ENCODE data around the gene ADARB1. TPM values are rescaled to one million over a fixed set of nuclear protein-coding genes. Genes with fewer than 3 reads are reported as not detected.

Gene ADARB1
- total RNA-seq, 1 experiment from 2014 or later: 15.8 TPM

- no peak overlapping the region for H3K23ac ChIP-seq (ENCODE audit: insufficient read length, low read depth, low read length)
- no peaks in the 10 kb centered on the region for H3K9me3 ChIP-seq (ENCODE audit: control insufficient read depth, low read depth, low read length)
- peaks cover 0 to 22% (median 5%) of the 10 kb centered on the region in 3 experiments; a peak in 4 of 7 replicates for H3K36me3 Mint-ChIP-seq (ENCODE audit: insufficient read depth in 1 of 3, low read depth in 3 of 3)
- TF ChIP-seq, protein P1, sequence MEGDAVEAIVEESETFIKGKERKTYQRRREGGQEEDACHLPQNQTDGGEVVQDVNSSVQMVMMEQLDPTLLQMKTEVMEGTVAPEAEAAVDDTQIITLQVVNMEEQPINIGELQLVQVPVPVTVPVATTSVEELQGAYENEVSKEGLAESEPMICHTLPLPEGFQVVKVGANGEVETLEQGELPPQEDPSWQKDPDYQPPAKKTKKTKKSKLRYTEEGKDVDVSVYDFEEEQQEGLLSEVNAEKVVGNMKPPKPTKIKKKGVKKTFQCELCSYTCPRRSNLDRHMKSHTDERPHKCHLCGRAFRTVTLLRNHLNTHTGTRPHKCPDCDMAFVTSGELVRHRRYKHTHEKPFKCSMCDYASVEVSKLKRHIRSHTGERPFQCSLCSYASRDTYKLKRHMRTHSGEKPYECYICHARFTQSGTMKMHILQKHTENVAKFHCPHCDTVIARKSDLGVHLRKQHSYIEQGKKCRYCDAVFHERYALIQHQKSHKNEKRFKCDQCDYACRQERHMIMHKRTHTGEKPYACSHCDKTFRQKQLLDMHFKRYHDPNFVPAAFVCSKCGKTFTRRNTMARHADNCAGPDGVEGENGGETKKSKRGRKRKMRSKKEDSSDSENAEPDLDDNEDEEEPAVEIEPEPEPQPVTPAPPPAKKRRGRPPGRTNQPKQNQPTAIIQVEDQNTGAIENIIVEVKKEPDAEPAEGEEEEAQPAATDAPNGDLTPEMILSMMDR (conservative IDR thresholded peaks at IDR 0.05): no peak
- no peak overlapping the region for H3K56ac ChIP-seq (ENCODE audit: insufficient read length, low read depth, low read length)
- DNase-seq: no peak
- peaks cover 15% of the 10 kb centered on the region for H3K27me3 Mint-ChIP-seq (ENCODE audit: low read depth)
- H2BK20ac ChIP-seq (ENCODE audit: low read depth, low read length, poor library complexity, severe bottlenecking): no peak overlapping the region
- no peak overlapping the region for H2BK12ac ChIP-seq (ENCODE audit: insufficient read length, low read depth, low read length)
- H4K91ac ChIP-seq (ENCODE audit: insufficient read length, low read depth, low read length): no peak overlapping the region
- no peaks in the 10 kb centered on the region for H3K27me3 ChIP-seq (ENCODE audit: insufficient read depth, low read length)
- no peak overlapping the region for H3K4ac ChIP-seq (ENCODE audit: low read depth, low read length)
- H3K18ac ChIP-seq (ENCODE audit: insufficient read length, low read depth, low read length): no peak overlapping the region
- H4K8ac ChIP-seq (replicated peaks; ENCODE audit: insufficient read length, low read depth, low read length): no peak overlapping the region
- H3K9ac ChIP-seq (ENCODE audit: extremely low read depth, insufficient read length, low read length): no peak overlapping the region
- H3K9me3 Mint-ChIP-seq: peaks cover 39% of the 10 kb centered on the region in 2 experiments
- no peak overlapping the region for H2BK120ac ChIP-seq (ENCODE audit: low read depth, low read length, poor library complexity, severe bottlenecking)
- no peak overlapping the region for H3K27ac Mint-ChIP-seq
- no peak overlapping the region for H3K27ac ChIP-seq (ENCODE audit: insufficient read length, low read depth, low read length)
- no peak overlapping the region for H2BK15ac ChIP-seq (ENCODE audit: low read depth, low read length)
- no peak overlapping the region for H3T11ph ChIP-seq (ENCODE audit: low read length)
- no peak overlapping the region for H2BK5ac ChIP-seq (ENCODE audit: insufficient read length, low read length)
- H3K4me2 ChIP-seq (ENCODE audit: insufficient read depth, insufficient read length, low read length): no peak overlapping the region
- H3K23me2 ChIP-seq (ENCODE audit: insufficient read length, low read depth, low read length, poor library complexity, severe bottlenecking): no peaks in the 10 kb centered on the region
- H3K4me1 Mint-ChIP-seq: no peaks in the 10 kb centered on the region; a peak in 1 of 4 replicates
- H3K79me1 ChIP-seq (ENCODE audit: insufficient read depth, low read depth, low read length, poor library complexity, severe bottlenecking): no peaks in the 10 kb centered on the region
- H2AK5ac ChIP-seq (ENCODE audit: insufficient read length, low read length): no peak overlapping the region
- no peak overlapping the region for H3K4me3 Mint-ChIP-seq
- no CpG with 5 or more reads among the region's 3 CpGs for WGBS (ENCODE audit: extremely low coverage, insufficient read length, low lambda C conversion rate)
- no peaks in the 10 kb centered on the region for H4K20me1 ChIP-seq (ENCODE audit: control insufficient read depth, insufficient read depth, insufficient read length)
- H2AFZ ChIP-seq (ENCODE audit: low read length): no peak overlapping the region
- H3K79me2 ChIP-seq (ENCODE audit: insufficient read depth, low read length): no peaks in the 10 kb centered on the region
- H4K5ac ChIP-seq (ENCODE audit: insufficient read length, low read depth, low read length): no peak overlapping the region
- H3K14ac ChIP-seq (ENCODE audit: insufficient read depth, low read length): no peak overlapping the region
- H3K4me1 ChIP-seq (ENCODE audit: insufficient read depth, low read length): no peaks in the 10 kb centered on the region
Measured at GRCh38 chr21:45241357-45241756, 167.0 kb downstream of the ADARB1 start.
